MM.1S (cell line): Measurements from ENCODE around the gene CALU.

Source experiments
- DNase-seq: peaks from one replicate; pipeline ENCODE4 v3.0.0-alpha.2; 2015
- H2AFZ ChIP-seq: fragments of 300-600 bp; sonication (generic); 2 replicates; pipeline ENCODE4 v1.6.0; 2016; ENCODE audit warnings: antibody characterized with exemption, low read length
- H3F3A ChIP-seq: fragments of 300-600 bp; sonication (generic); 2 replicates; pipeline ENCODE4 v1.6.1; 2016; ENCODE audit warnings: mild to moderate bottlenecking, antibody characterized with exemption, low read length, moderate library complexity, mixed read lengths; ENCODE audit not compliant: insufficient read depth
- H3K27ac ChIP-seq: fragments of 300-600 bp; sonication (generic); 2 replicates; pipeline ENCODE4 v1.5.1; 2016; ENCODE audit warnings: mild to moderate bottlenecking, low read length
- H3K27me3 ChIP-seq: fragments of 300-600 bp; sonication (generic); replicated peaks from 2 replicates; pipeline ENCODE4 v1.6.0; 2016; ENCODE audit warnings: low read length; ENCODE audit not compliant: insufficient read depth
- H3K36me3 ChIP-seq: fragments of 300-600 bp; sonication (generic); replicated peaks from 2 replicates; pipeline ENCODE4 v1.6.1; 2016; ENCODE audit warnings: mild to moderate bottlenecking, low read length, mixed read lengths; ENCODE audit not compliant: insufficient read depth
- H3K4me1 ChIP-seq: fragments of 300-600 bp; sonication (generic); 2 replicates; pipeline ENCODE4 v1.6.1; 2016; ENCODE audit warnings: low read length, mixed read lengths
- H3K4me2 ChIP-seq: fragments of 300-600 bp; sonication (generic); 2 replicates; pipeline ENCODE4 v1.6.0; 2016; ENCODE audit warnings: low read depth, low read length
- H3K4me3 ChIP-seq: fragments of 300-600 bp; sonication (generic); 2 replicates; pipeline ENCODE4 v1.5.1; 2016; ENCODE audit warnings: low read length, mixed read lengths
- H3K79me2 ChIP-seq: fragments of 300-600 bp; sonication (generic); 2 replicates; pipeline ENCODE4 v1.6.1; 2016; ENCODE audit warnings: mixed run types, low read length, mixed read lengths
- H3K9ac ChIP-seq: fragments of 300-600 bp; sonication (generic); 2 replicates; pipeline ENCODE4 v1.6.1; 2016; ENCODE audit warnings: low read length, mixed read lengths
- H3K9me2 ChIP-seq: fragments of 300-600 bp; sonication (generic); replicated peaks from 2 replicates; pipeline ENCODE4 v1.6.1; 2016; ENCODE audit warnings: mild to moderate bottlenecking, low read length, mixed read lengths; ENCODE audit not compliant: insufficient read depth
- H3K9me3 ChIP-seq: fragments of 300-600 bp; sonication (generic); replicated peaks from 2 replicates; pipeline ENCODE4 v1.6.1; 2016; ENCODE audit warnings: mild to moderate bottlenecking, low read length, mixed read lengths; ENCODE audit not compliant: insufficient read depth
- H4K20me1 ChIP-seq: fragments of 300-600 bp; sonication (generic); 2 replicates; pipeline ENCODE4 v1.6.1; 2016; ENCODE audit warnings: mild to moderate bottlenecking, low read length, moderate library complexity, mixed read lengths; ENCODE audit not compliant: insufficient read depth
- CTCF ChIP-seq: fragments of 300-600 bp; sonication (generic); IDR thresholded peaks from 2 replicates; pipeline ENCODE4 v1.5.1; 2016; ENCODE audit warnings: antibody characterized with exemption, low read length, mixed read lengths
- EZH2 ChIP-seq: fragments of 300-600 bp; sonication (generic); optimal IDR thresholded peaks from 2 replicates; pipeline ENCODE3; 2017; ENCODE audit warnings: low read depth, mild to moderate bottlenecking, antibody characterized with exemption, low read length, mixed read lengths
- EZH2phosphoT487 ChIP-seq: fragments of 300-600 bp; sonication (generic); IDR thresholded peaks from 2 replicates; pipeline ENCODE4 v1.6.1; 2018; ENCODE audit warnings: antibody characterized with exemption, low read length

Gene CALU

GRCh38 chr7:128774921-128775320 is 35.8 kb downstream of the CALU start:
- Histone ChIP-seq H3K4me1 (no peaks in the 10 kb centered on the region), H2AFZ (no peak overlapping the region), H3K27me3 (no peaks in the 10 kb centered on the region), H3F3A (no peaks in the 10 kb centered on the region), H3K9me2 (no peaks in the 10 kb centered on the region), H3K4me2 (no peak overlapping the region), H3K27ac (no peak overlapping the region), H3K4me3 (no peak overlapping the region), H3K9me3 (no peaks in the 10 kb centered on the region), H3K79me2 (no peaks in the 10 kb centered on the region), H3K36me3 (0 out of 2 replicates have a peak, but pooled peaks cover 12% of the 10 kb centered on the region), H3K9ac (no peak overlapping the region), H4K20me1 (no peaks in the 10 kb centered on the region)
- no peak for TF ChIP-seq CTCF
- no peak for TF ChIP-seq EZH2phosphoT487
- TF ChIP-seq EZH2 = no peak
- DNase-seq = no peak

- no peaks in the 10 kb centered on the region for H3F3A ChIP-seq
- no peaks in the 10 kb centered on the region for H3K9me3 ChIP-seq
- H3K4me3 ChIP-seq = no peak within 1 kb of the TSS
- H3K9me2 ChIP-seq = no peaks in the 10 kb centered on the region
- no peaks in the 10 kb centered on the region for H4K20me1 ChIP-seq
- TF ChIP-seq EZH2 (no peak), CTCF (no peak), EZH2phosphoT487 (no peak)
- no peak within 1 kb of the TSS for H3K9ac ChIP-seq
- H3K79me2 ChIP-seq = no peaks in the 10 kb centered on the region
- no peaks in the 10 kb centered on the region for H3K4me1 ChIP-seq
- H2AFZ ChIP-seq = no peak within 1 kb of the TSS
- no peak for DNase-seq
- no peak within 1 kb of the TSS for H3K27ac ChIP-seq
- H3K4me2 ChIP-seq = no peak within 1 kb of the TSS
- H3K36me3 ChIP-seq = 0 out of 2 replicates have a peak, but pooled peaks cover 4% of the 10 kb centered on the region
- H3K27me3 ChIP-seq = no peaks in the 10 kb centered on the region
Measured at GRCh38 chr7:128775744-128776474, 36.8 kb downstream of the CALU start, which contains the start of gene OPN1SW. OPN1SW (minus strand) TSS chr7:128775794; CDS start chr7:128775781, 13 bp downstream.

GRCh38 chr7:128777156-128778123 is 38.3 kb downstream of the CALU start:
- Histone ChIP-seq H3K27ac (no peak overlapping the region), H3F3A (no peaks in the 10 kb centered on the region), H3K4me3 (no peak overlapping the region), H3K36me3 (no peaks in the 10 kb centered on the region), H3K4me2 (no peak overlapping the region), H3K79me2 (no peaks in the 10 kb centered on the region), H3K9me3 (no peaks in the 10 kb centered on the region), H3K4me1 (no peaks in the 10 kb centered on the region), H3K27me3 (no peaks in the 10 kb centered on the region), H3K9me2 (no peaks in the 10 kb centered on the region), H3K9ac (no peak overlapping the region), H2AFZ (no peak overlapping the region), H4K20me1 (no peaks in the 10 kb centered on the region)
- DNase-seq = no peak
- TF ChIP-seq CTCF (no peak), EZH2 (no peak)
